Common myeloid progenitor, CD34-positive (primary cell): ENCODE measurements around the gene C20orf202.
"Not testable (repeated sequence)": the region's sequence is repeated elsewhere in the genome, so short reads cannot be mapped to it uniquely, and the experiment has no call there.

Experiments
- CTCF ChIA-PET: fragments of 350-600 bp; sonication (Branson Sonifier 250); formaldehyde crosslinking; loops from one replicate; lab custom pipeline; 2021; ENCODE audit warnings: antibody characterized with exemption; lab: Charles Lee
- POLR2A ChIA-PET: fragments of 350-600 bp; sonication (Branson Sonifier 250); formaldehyde crosslinking; loops from one replicate; lab custom pipeline; 2021; ENCODE audit warnings: antibody characterized with exemption; lab: Charles Lee
- DNase-seq, 3 donors: peaks; one replicate each; pipeline versions ENCODE4 v3.0.0 to v3.0.0-alpha.2; 2013
- H3K27ac ChIP-seq, 2 experiments: 1 replicate in 1 of 2; 2 replicates in 1 of 2; pipeline ENCODE4 v1.7.0; 2013; ENCODE audit warnings: inconsistent platforms in 2 of 2, low read length in 2 of 2, mild to moderate bottlenecking in 2 of 2, low read depth in 1 of 2, moderate library complexity in 1 of 2; ENCODE audit not compliant: severe bottlenecking in 2 of 2, insufficient read depth in 1 of 2, poor library complexity in 1 of 2
- H3K27me3 ChIP-seq, 5 experiments: replicated peaks in 2 of 5; 1 replicate in 3 of 5; 2 replicates in 2 of 5; pipeline versions ENCODE4 v1.6.1 to v1.7.0; 2013; ENCODE audit warnings: low read length in 4 of 5, mild to moderate bottlenecking in 2 of 5, moderate library complexity in 2 of 5, inconsistent platforms in 1 of 5; ENCODE audit not compliant: insufficient read depth in 5 of 5, control insufficient read depth in 4 of 5
- H3K36me3 ChIP-seq, 4 experiments: 1 replicate in 2 of 4; 2 replicates in 2 of 4; pipeline versions ENCODE4 v1.6.1 to v1.7.0; 2013; ENCODE audit warnings: low read length in 3 of 4, control low read depth in 1 of 4, mild to moderate bottlenecking in 1 of 4; ENCODE audit not compliant: control insufficient read depth in 4 of 4, insufficient read depth in 4 of 4
- H3K4me1 ChIP-seq, 4 experiments: 1 replicate in 3 of 4; 2 replicates in 1 of 4; pipeline versions ENCODE4 v1.6.1 to v1.7.1; 2013; ENCODE audit warnings: low read length in 3 of 4, mild to moderate bottlenecking in 3 of 4, control low read depth in 1 of 4, inconsistent platforms in 1 of 4, moderate library complexity in 1 of 4; ENCODE audit not compliant: control insufficient read depth in 4 of 4, insufficient read depth in 4 of 4; ENCODE audit errors: control extremely low read depth in 1 of 4
- H3K4me3 ChIP-seq, 7 experiments: 1 replicate in 4 of 7; 2 replicates in 3 of 7; pipeline versions ENCODE4 v1.5.1 to v1.7.0; 2013; ENCODE audit warnings: mild to moderate bottlenecking in 7 of 7, low read length in 6 of 7, moderate library complexity in 6 of 7, inconsistent platforms in 2 of 7, low read depth in 2 of 7, control low read depth in 1 of 7; ENCODE audit not compliant: insufficient read depth in 4 of 7, control insufficient read depth in 1 of 7; ENCODE audit errors: extremely low read depth in 1 of 7
- H3K9me3 ChIP-seq, 5 experiments: 1 replicate in 4 of 5; 2 replicates in 1 of 5; pipeline versions ENCODE4 v1.6.1 to v1.7.1; 2013; ENCODE audit warnings: low read length in 4 of 5, mild to moderate bottlenecking in 2 of 5, inconsistent platforms in 1 of 5, low read depth in 1 of 5, moderate library complexity in 1 of 5; ENCODE audit not compliant: control insufficient read depth in 4 of 5, insufficient read depth in 2 of 5; ENCODE audit errors: control extremely low read depth in 1 of 5
- WGBS: methylation state at CpG from one replicate; pipeline ENCODE4 v1.1.5; 2013; ENCODE audit not compliant: insufficient coverage; 5-methylcytosine and 5-hydroxymethylcytosine counted together

The C20orf202 gene

GRCh38 chr20:1212023-1212422 is 8.8 kb downstream of the C20orf202 start:
- H3K27me3 ChIP-seq = peaks cover 0 to 4% (median 0%) of the 10 kb centered on the region in 5 experiments
- ChIA-PET CTCF (interaction anchor here (0.7 to 2.3 kb wide), 7 partner anchors 11 to 256 kb away, joined by 3 to 8 read pairs (median 3); no protein-coding TSS in a partner anchor), POLR2A (no interaction called here)
- H3K36me3 ChIP-seq = no peaks in the 10 kb centered on the region
- no peak overlapping the region for H3K4me3 ChIP-seq
- H3K9me3 ChIP-seq = no peaks in the 10 kb centered on the region
- H3K27ac ChIP-seq = no peak overlapping the region
- DNase-seq = no peak
- peaks cover 2 to 22% (median 12%) of the 10 kb centered on the region in 4 experiments for H3K4me1 ChIP-seq

- Histone ChIP-seq H3K36me3 (no peaks in the 10 kb centered on the region), H3K27me3 (peaks cover 0 to 4% (median 0%) of the 10 kb centered on the region in 5 experiments), H3K27ac (no peak overlapping the region), H3K4me3 (peak overlapping the region in 1 of 7 experiments; percentile 7), H3K4me1 (peaks cover 2 to 22% (median 12%) of the 10 kb centered on the region in 4 experiments), H3K9me3 (no peaks in the 10 kb centered on the region)
- CTCF ChIA-PET = interaction anchor here (0.6 to 2.3 kb wide), 13 partner anchors 8 to 256 kb away, joined by 3 to 8 read pairs (median 3); no protein-coding TSS in a partner anchor
- WGBS = 16% methylated on average over 20 of the region's 21 CpGs
- DNase-seq = peak; percentile 68 to 84 (median 81)
- POLR2A ChIA-PET = interaction anchor here (0.6 kb wide), 1 partner anchor 109 kb away, joined by 3 read pairs; no protein-coding TSS in a partner anchor
Observed at GRCh38 chr20:1212607-1213396, 9.5 kb downstream of the C20orf202 start.

GRCh38 chr20:1214838-1215261 is 11.6 kb downstream of the C20orf202 start:
- Histone ChIP-seq H3K27me3 (peaks cover 0 to 4% (median 0%) of the 10 kb centered on the region in 5 experiments), H3K27ac (no peak overlapping the region), H3K9me3 (no peaks in the 10 kb centered on the region), H3K4me3 (no peak overlapping the region), H3K4me1 (peaks cover 2 to 22% (median 12%) of the 10 kb centered on the region in 4 experiments), H3K36me3 (no peaks in the 10 kb centered on the region)
- POLR2A ChIA-PET = no interaction called here
- no peak for DNase-seq
- 100% methylated on average over 4 of the region's 4 CpGs for WGBS
- CTCF ChIA-PET = interaction anchor here (1.1 kb wide), 1 partner anchor 9 kb away, joined by 3 read pairs; no protein-coding TSS in a partner anchor

GRCh38 chr20:1215386-1216170 is 12.3 kb downstream of the C20orf202 start:
- CTCF ChIA-PET = interaction anchor here (1.1 kb wide), 1 partner anchor 10 kb away, joined by 3 read pairs; no protein-coding TSS in a partner anchor
- peak in 1 of 3 donors; percentile 33 for DNase-seq
- Histone ChIP-seq H3K4me3 (peak overlapping the region in 1 of 7 experiments; percentile 1), H3K36me3 (no peaks in the 10 kb centered on the region), H3K27ac (no peak overlapping the region), H3K9me3 (no peaks in the 10 kb centered on the region), H3K4me1 (peaks cover 2 to 22% (median 12%) of the 10 kb centered on the region in 4 experiments), H3K27me3 (peaks cover 0 to 4% (median 0%) of the 10 kb centered on the region in 5 experiments)
- POLR2A ChIA-PET = no interaction called here
- 44% methylated on average over 5 of the region's 11 CpGs for WGBS

GRCh38 chr20:1216527-1217427 is 13.5 kb downstream of the C20orf202 start:
- DNase-seq, H3K9me3 ChIP-seq, H3K4me3 ChIP-seq, H3K27me3 ChIP-seq, H3K36me3 ChIP-seq, H3K27ac ChIP-seq, CTCF ChIA-PET: not testable (repeated sequence)
- peaks cover 2 to 22% (median 12%) of the 10 kb centered on the region in 4 experiments for H3K4me1 ChIP-seq
- POLR2A ChIA-PET = interaction anchor here (0.6 kb wide), 1 partner anchor 208 kb away, joined by 3 read pairs; no protein-coding TSS in a partner anchor
- WGBS = 89% methylated on average over 13 of the region's 19 CpGs

GRCh38 chr20:1222750-1223149 is 19.5 kb downstream of the C20orf202 start:
- H3K9me3 ChIP-seq, CTCF ChIA-PET, POLR2A ChIA-PET, H3K36me3 ChIP-seq, DNase-seq, H3K4me3 ChIP-seq, H3K27ac ChIP-seq: not testable (repeated sequence)
- Histone ChIP-seq H3K4me1 (peaks cover 0 to 18% (median 12%) of the 10 kb centered on the region in 4 experiments), H3K27me3 (peaks cover 4 to 30% (median 14%) of the 10 kb centered on the region in 5 experiments)
- 86% methylated on average over 1 of the region's 4 CpGs for WGBS
